Stomach (tissue), 9 donors: Measurements from ENCODE around the gene SLC6A18. TPM values are rescaled to one million over a fixed set of nuclear protein-coding genes. Genes with fewer than 3 reads are reported as not detected.

Source experiments
- DNase-seq, 2 donors: peaks; one replicate each; pipeline versions ENCODE4 v3.0.0 to v3.0.0-alpha.2; 2013 to 2019
- H3K27ac ChIP-seq, 5 donors: fragments of 200-600 bp in 4 of 5; sonication (generic) in 4 of 5; one replicate each; pipeline ENCODE4 v1.5.1; 2013 to 2019; ENCODE audit warnings: mild to moderate bottlenecking in 1 of 5, moderate library complexity in 1 of 5
- H3K27me3 ChIP-seq, 3 donors: fragments of 200-600 bp; sonication (generic); one replicate each; pipeline ENCODE4 v1.5.1; 2017 to 2019; ENCODE audit warnings: mixed run types in 1 of 3
- H3K36me3 ChIP-seq, 4 donors: fragments of 200-600 bp; sonication (generic); 1 replicate in 3 of 4; 2 replicates in 1 of 4; pipeline ENCODE4 v1.5.1; 2016 to 2019
- H3K4me1 ChIP-seq, 4 donors: fragments of 200-600 bp; sonication (generic); one replicate each; pipeline ENCODE4 v1.5.1; 2016 to 2019
- H3K4me3 ChIP-seq, 4 donors: fragments of 200-600 bp; sonication (generic) in 3 of 4; one replicate each; pipeline ENCODE4 v1.5.1; 2016 to 2019; ENCODE audit warnings: mild to moderate bottlenecking in 1 of 4
- H3K9me3 ChIP-seq, 4 donors: fragments of 200-600 bp; sonication (generic); one replicate each; pipeline ENCODE4 v1.5.1; 2016 to 2019
- EP300 ChIP-seq: sonication (generic); formaldehyde crosslinking; IDR thresholded peaks from one replicate; pipeline ENCODE4 v1.6.1; 2017; ENCODE audit warnings: antibody characterized with exemption
- POLR2A ChIP-seq, 4 donors: fragments of 450-650 bp; IDR thresholded peaks; one replicate each; pipeline ENCODE4 v1.6.1; 2016; ENCODE audit warnings: antibody characterized with exemption in 4 of 4, control low read depth in 2 of 4, mild to moderate bottlenecking in 1 of 4, moderate library complexity in 1 of 4
- POLR2AphosphoS5 ChIP-seq, 3 donors: sonication (generic); formaldehyde crosslinking; IDR thresholded peaks; one replicate each; pipeline ENCODE4 v1.6.1; 2016; ENCODE audit warnings: antibody characterized with exemption in 3 of 3
- WGBS, 5 donors: extraction: QIAGEN DNeasy Blood & Tissue Kit in 3 of 5; methylation state at CpG; one replicate each; pipeline versions ENCODE4 v1.1.5 to v1.1.7; 2013 to 2018; 5-methylcytosine and 5-hydroxymethylcytosine counted together
- intact Hi-C: fragments of 100-400 bp; cut with DNase I; formaldehyde crosslinking; loops from one replicate; pipeline ENCODE4 v1.15.1; 2023; ENCODE audit warnings: low total_unique reads
- polyA plus RNA-seq, 3 donors: library from polyadenylated mRNA; stranded (reverse); fragments of 200-250 nt; gene quantifications; one replicate each; pipeline ENCODE4 v1.2.3, GENCODE V29; 2013
- total RNA-seq, 5 donors: library from RNA; depleted of rRNA; stranded (reverse); fragments of >200 nt; gene quantifications; one replicate each; pipeline versions ENCODE4 v1.1.0 to v1.2.3, GENCODE V29; 2014 to 2016
- TF ChIP-seq, protein P1 (sequence below), 7 experiments: fragments of 450-650 bp in 4 of 7; fragments of 200-600 bp in 3 of 7; sonication (generic) in 3 of 7; IDR thresholded peaks; one replicate each; pipeline ENCODE4 v1.5.1; 2016 to 2019; ENCODE audit warnings: antibody characterized with exemption in 7 of 7, control low read depth in 2 of 7, mild to moderate bottlenecking in 1 of 7
- donor health status: healthy with polysubstance abuse.
- donor health status: Bipolar disorder and iron deficiency.
- donor health status: healthy.

SLC6A18 gene
- total and polyA plus RNA-seq, 8 donors, result not detected

DNA sequence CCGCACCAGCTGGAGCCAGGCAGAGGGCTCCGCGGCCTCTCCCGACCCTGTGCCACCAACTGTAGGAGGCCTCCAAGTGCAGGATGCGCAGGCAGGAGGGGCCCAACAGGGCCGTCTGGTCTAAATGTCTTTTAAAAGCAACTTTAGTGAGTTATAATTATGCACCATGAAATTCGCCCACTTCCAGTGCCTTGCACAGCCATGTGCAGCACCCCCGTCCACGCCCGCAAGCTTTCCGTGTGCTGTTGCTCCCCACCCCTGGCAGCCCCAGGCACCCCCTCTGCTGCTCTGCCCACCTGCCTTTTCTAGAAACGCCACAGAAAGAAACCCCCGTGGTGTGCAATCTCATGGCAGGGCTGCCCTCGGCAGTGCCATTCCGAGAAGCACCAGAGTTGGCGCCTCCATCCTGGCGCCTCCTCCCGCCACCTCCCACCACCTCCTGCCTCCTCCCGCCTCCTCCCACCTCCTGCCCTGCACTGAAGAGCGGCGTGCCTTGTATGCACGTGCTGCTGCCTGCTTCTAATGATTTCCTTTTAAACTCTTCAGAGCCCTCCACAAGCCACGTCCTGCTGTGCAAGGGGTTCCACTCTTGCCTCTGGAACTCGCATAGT lies 7.5 kb upstream of the SLC6A18 start:
- 54 to 73% (median 64%) methylated on average over 21 to 24 of the region's 24 CpGs for WGBS, 5 donors
- Histone ChIP-seq H3K4me1 (no peaks in the 10 kb centered on the region), H3K9me3 (peaks cover 0 to 6% (median 0%) of the 10 kb centered on the region in 4 donors), H3K36me3 (no peaks in the 10 kb centered on the region), H3K27ac (no peak overlapping the region), H3K4me3 (no peak overlapping the region), H3K27me3 (peaks cover 0 to 39% (median 0%) of the 10 kb centered on the region in 3 donors)
- TF ChIP-seq POLR2AphosphoS5 (IDR thresholded peaks at IDR 0.05) (no peak), POLR2A (IDR thresholded peaks at IDR 0.05) (no peak), EP300 (no peak)
- TF ChIP-seq, protein P1, sequence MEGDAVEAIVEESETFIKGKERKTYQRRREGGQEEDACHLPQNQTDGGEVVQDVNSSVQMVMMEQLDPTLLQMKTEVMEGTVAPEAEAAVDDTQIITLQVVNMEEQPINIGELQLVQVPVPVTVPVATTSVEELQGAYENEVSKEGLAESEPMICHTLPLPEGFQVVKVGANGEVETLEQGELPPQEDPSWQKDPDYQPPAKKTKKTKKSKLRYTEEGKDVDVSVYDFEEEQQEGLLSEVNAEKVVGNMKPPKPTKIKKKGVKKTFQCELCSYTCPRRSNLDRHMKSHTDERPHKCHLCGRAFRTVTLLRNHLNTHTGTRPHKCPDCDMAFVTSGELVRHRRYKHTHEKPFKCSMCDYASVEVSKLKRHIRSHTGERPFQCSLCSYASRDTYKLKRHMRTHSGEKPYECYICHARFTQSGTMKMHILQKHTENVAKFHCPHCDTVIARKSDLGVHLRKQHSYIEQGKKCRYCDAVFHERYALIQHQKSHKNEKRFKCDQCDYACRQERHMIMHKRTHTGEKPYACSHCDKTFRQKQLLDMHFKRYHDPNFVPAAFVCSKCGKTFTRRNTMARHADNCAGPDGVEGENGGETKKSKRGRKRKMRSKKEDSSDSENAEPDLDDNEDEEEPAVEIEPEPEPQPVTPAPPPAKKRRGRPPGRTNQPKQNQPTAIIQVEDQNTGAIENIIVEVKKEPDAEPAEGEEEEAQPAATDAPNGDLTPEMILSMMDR (IDR thresholded peaks at IDR 0.05), result no peak
- peak in 1 of 2 donors; percentile 32 for DNase-seq
- intact Hi-C loops, result no loop called here

- H3K36me3 ChIP-seq, result no peaks in the 10 kb centered on the region
- no peak for DNase-seq
- TF ChIP-seq POLR2A (IDR thresholded peaks at IDR 0.05) (no peak), EP300 (no peak), POLR2AphosphoS5 (IDR thresholded peaks at IDR 0.05) (no peak)
- TF ChIP-seq, protein P1 (IDR thresholded peaks at IDR 0.05), result no peak
- H3K9me3 ChIP-seq, result peaks cover 0 to 6% (median 0%) of the 10 kb centered on the region in 4 donors
- H3K27ac ChIP-seq, result no peak overlapping the region
- WGBS, 5 donors, result 87 to 94% (median 92%) methylated on average over 14 to 38 of the region's 38 CpGs
- intact Hi-C loops, result no loop called here
- H3K27me3 ChIP-seq, result peaks cover 0 to 39% (median 0%) of the 10 kb centered on the region in 3 donors
- H3K4me1 ChIP-seq, result no peaks in the 10 kb centered on the region
- H3K4me3 ChIP-seq, result no peak overlapping the region
These were observed 6.7 kb upstream of the SLC6A18 start for GRCh38 chr5:1218351-1219080.

DNA sequence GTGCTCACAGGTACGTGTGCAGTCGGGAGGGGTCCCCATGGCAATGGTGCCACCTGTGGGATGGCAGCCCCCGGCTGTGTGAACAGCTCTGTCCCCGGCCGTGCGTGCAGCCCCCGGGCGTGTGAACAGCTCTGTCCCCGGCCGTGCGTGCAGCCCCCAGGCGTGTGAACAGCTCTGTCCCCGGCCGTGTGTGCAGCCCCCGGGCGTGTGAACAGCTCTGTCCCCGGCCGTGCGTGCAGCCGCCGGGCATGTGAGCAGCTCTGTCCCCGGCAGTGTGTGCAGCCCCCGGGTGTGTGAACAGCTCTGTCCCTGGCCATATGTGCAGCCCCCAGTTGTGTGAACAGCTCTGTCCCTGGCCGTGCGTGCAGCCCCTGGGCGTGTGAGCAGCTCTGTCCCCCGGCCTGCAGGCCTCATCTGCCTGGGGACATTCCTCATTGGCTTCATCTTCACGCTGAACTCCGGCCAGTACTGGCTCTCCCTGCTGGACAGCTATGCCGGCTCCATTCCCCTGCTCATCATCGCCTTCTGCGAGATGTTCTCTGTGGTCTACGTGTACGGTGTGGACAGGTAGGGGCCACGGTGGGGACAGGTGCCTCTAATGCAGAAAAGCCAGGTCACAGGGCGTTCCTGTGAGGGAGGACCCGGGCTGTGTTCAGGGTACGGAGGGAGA lies 5.9 kb upstream of the SLC6A18 start:
- Histone ChIP-seq H3K36me3 (no peaks in the 10 kb centered on the region), H3K27me3 (peaks cover 0 to 42% (median 0%) of the 10 kb centered on the region in 3 donors), H3K4me1 (no peaks in the 10 kb centered on the region), H3K9me3 (peaks cover 0 to 6% (median 0%) of the 10 kb centered on the region in 4 donors), H3K27ac (no peak overlapping the region), H3K4me3 (no peak overlapping the region)
- DNase-seq, result no peak
- TF ChIP-seq, protein P1 (IDR thresholded peaks at IDR 0.05), result no peak
- TF ChIP-seq EP300 (no peak), POLR2AphosphoS5 (IDR thresholded peaks at IDR 0.05) (no peak), POLR2A (IDR thresholded peaks at IDR 0.05) (no peak)
- intact Hi-C loops, result no loop called here
- WGBS, 5 donors, result 79 to 85% (median 82%) methylated on average over 12 to 38 of the region's 38 CpGs

DNA sequence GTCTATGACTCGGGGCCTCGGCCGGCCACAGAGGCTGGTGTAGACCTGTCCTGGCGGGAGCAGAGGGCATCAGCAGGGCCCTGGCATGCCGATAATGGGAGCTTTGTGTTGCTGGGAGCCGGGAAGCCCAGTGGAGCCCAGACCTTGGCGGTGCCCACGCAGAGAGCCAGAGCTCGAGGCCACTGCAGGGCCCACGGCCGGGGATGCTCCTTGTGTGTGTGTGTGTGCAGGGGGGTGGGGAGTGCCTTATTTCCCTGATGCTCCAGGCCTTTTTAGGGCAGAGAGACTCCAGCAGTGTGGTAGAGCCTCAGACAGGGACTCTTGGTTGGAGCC lies 5.4 kb upstream of the SLC6A18 start:
- H3K4me1 ChIP-seq, result no peaks in the 10 kb centered on the region
- peaks cover 0 to 6% (median 0%) of the 10 kb centered on the region in 4 donors for H3K9me3 ChIP-seq
- intact Hi-C loops, result no loop called here
- TF ChIP-seq, protein P1 (IDR thresholded peaks at IDR 0.05), result no peak
- TF ChIP-seq EP300 (no peak), POLR2A (IDR thresholded peaks at IDR 0.05) (no peak), POLR2AphosphoS5 (IDR thresholded peaks at IDR 0.05) (no peak)
- DNase-seq, result no peak
- no peaks in the 10 kb centered on the region for H3K36me3 ChIP-seq
- WGBS, 5 donors, result 82 to 91% (median 85%) methylated on average over 10 to 11 of the region's 11 CpGs
- H3K27me3 ChIP-seq, result peaks cover 0 to 43% (median 0%) of the 10 kb centered on the region in 3 donors
- no peak overlapping the region for H3K27ac ChIP-seq
- H3K4me3 ChIP-seq, result no peak overlapping the region
